WTC11 (cell line): ENCODE results near the gene CCDC57.

Experiments
- ATF2 ChIP-seq: sonication (generic); formaldehyde crosslinking; IDR thresholded peaks from 2 replicates; pipeline ENCODE4 v1.8.1; 2022; ENCODE audit warnings: low read depth, missing genetic modification reagents, borderline replicate concordance
- CBFB ChIP-seq: sonication (generic); formaldehyde crosslinking; IDR thresholded peaks from 2 replicates; pipeline ENCODE4 v1.8.1; 2022; ENCODE audit warnings: mild to moderate bottlenecking, low read depth, missing genetic modification reagents
- CTCF ChIP-seq: fragments of 200-600 bp; IDR thresholded peaks from 2 replicates; pipeline ENCODE4 v1.8.0; 2022; ENCODE audit warnings: antibody characterized with exemption
- ESRRA ChIP-seq: sonication (generic); formaldehyde crosslinking; IDR thresholded peaks from 2 replicates; pipeline ENCODE4 v1.8.1; 2022; ENCODE audit warnings: mild to moderate bottlenecking, missing genetic modification reagents, borderline replicate concordance
- FOXJ3 ChIP-seq: sonication (generic); formaldehyde crosslinking; IDR thresholded peaks from 2 replicates; pipeline ENCODE4 v1.9.0; 2021; ENCODE audit warnings: missing genetic modification reagents, mild to moderate bottlenecking, borderline replicate concordance
- GTF2I ChIP-seq: fragments of 250-450 bp; sonication (Bioruptor Pico); conservative IDR thresholded peaks from 2 replicates; pipeline ENCODE4 v1.4.0; 2021; ENCODE audit warnings: mild to moderate bottlenecking
- TF ChIP-seq, protein P1 (sequence below): sonication (generic); formaldehyde crosslinking; IDR thresholded peaks from 2 replicates; pipeline ENCODE4 v1.8.0; 2022; ENCODE audit warnings: mild to moderate bottlenecking, missing genetic modification reagents
- TF ChIP-seq, protein P2 (sequence below): sonication (generic); formaldehyde crosslinking; IDR thresholded peaks from 2 replicates; pipeline ENCODE4 v1.8.1; 2023; ENCODE audit warnings: mild to moderate bottlenecking, missing genetic modification reagents, moderate library complexity
- TF ChIP-seq, protein P3 (sequence below): fragments of 250-450 bp; sonication (Bioruptor Pico); IDR thresholded peaks from 2 replicates; pipeline ENCODE4 v1.9.0; 2021; ENCODE audit warnings: mild to moderate bottlenecking, borderline replicate concordance

DNA sequence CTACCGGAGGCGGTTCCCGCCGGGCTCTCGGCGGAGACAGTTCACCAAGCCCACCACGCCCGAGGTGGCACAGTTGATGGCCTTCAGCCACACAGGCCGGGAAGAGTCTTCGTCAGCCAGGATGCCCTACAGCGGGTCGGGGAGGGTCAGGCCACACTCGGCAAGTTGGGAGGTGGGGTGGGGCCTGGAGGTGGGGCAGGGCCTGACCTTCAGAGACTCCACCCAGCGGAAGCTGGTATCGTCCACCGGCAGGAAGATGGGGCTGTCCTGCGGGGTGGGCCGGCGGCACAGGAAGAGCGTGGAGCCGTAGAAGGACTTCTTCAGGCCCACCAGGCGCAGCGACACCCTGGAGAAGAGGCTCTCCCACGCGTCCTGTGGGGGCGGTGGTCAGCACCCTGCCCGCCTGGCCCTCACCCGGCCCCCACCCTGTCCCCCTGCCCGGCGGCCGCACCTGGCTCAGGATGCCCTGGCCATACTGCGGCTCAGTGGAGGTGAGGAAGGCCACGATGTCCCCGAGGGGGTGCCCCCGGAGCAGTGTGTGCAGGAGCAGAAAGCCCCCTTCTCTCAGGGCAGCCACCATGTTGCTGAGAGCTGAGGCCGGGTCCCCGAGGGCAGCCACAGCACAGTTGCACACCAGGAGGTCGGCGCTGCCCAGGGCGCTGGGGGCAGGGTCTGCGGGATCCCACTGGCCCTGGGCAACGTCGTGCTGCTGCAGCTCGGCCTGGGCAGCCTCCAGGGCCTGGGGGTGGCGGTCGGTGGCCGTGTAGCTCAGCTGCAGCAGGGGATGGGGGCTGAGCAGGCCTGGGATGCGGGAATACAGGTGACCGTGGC, 127.4 kb downstream of the CCDC57 start:
- TF ChIP-seq CTCF = no peak
- TF ChIP-seq, protein P1, sequence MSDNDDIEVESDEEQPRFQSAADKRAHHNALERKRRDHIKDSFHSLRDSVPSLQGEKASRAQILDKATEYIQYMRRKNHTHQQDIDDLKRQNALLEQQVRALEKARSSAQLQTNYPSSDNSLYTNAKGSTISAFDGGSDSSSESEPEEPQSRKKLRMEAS (CRISPR knock-in tag) = no peak
- no peak for TF ChIP-seq GTF2I (CRISPR knock-in tag)
- no peak for TF ChIP-seq FOXJ3
- TF ChIP-seq ATF2 (CRISPR knock-in tag) = no peak
- TF ChIP-seq ESRRA (CRISPR knock-in tag) = no peak
- no peak for TF ChIP-seq CBFB (CRISPR knock-in tag)
- TF ChIP-seq, protein P2, sequence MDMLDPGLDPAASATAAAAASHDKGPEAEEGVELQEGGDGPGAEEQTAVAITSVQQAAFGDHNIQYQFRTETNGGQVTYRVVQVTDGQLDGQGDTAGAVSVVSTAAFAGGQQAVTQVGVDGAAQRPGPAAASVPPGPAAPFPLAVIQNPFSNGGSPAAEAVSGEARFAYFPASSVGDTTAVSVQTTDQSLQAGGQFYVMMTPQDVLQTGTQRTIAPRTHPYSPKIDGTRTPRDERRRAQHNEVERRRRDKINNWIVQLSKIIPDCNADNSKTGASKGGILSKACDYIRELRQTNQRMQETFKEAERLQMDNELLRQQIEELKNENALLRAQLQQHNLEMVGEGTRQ (CRISPR knock-in tag) = no peak
- TF ChIP-seq, protein P3, sequence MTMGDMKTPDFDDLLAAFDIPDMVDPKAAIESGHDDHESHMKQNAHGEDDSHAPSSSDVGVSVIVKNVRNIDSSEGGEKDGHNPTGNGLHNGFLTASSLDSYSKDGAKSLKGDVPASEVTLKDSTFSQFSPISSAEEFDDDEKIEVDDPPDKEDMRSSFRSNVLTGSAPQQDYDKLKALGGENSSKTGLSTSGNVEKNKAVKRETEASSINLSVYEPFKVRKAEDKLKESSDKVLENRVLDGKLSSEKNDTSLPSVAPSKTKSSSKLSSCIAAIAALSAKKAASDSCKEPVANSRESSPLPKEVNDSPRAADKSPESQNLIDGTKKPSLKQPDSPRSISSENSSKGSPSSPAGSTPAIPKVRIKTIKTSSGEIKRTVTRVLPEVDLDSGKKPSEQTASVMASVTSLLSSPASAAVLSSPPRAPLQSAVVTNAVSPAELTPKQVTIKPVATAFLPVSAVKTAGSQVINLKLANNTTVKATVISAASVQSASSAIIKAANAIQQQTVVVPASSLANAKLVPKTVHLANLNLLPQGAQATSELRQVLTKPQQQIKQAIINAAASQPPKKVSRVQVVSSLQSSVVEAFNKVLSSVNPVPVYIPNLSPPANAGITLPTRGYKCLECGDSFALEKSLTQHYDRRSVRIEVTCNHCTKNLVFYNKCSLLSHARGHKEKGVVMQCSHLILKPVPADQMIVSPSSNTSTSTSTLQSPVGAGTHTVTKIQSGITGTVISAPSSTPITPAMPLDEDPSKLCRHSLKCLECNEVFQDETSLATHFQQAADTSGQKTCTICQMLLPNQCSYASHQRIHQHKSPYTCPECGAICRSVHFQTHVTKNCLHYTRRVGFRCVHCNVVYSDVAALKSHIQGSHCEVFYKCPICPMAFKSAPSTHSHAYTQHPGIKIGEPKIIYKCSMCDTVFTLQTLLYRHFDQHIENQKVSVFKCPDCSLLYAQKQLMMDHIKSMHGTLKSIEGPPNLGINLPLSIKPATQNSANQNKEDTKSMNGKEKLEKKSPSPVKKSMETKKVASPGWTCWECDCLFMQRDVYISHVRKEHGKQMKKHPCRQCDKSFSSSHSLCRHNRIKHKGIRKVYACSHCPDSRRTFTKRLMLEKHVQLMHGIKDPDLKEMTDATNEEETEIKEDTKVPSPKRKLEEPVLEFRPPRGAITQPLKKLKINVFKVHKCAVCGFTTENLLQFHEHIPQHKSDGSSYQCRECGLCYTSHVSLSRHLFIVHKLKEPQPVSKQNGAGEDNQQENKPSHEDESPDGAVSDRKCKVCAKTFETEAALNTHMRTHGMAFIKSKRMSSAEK (CRISPR knock-in tag) = no peak
